GM23338 (cell line): Measurements from ENCODE around the gene PTK6.
"Not testable (repeated sequence)": the region's sequence is repeated elsewhere in the genome, so short reads cannot be mapped to it uniquely, and the experiment has no call there.

Experiments used
- CREB1 ChIP-seq: fragments of 250-450 bp; sonication (Bioruptor Pico); IDR thresholded peaks from 2 replicates; pipeline ENCODE4 v1.5.0; 2020; ENCODE audit warnings: low read depth, mild to moderate bottlenecking, moderate library complexity
- CTCF ChIP-seq, 2 experiments: fragments of 200-600 bp in 1 of 2; sonication (generic) in 1 of 2; conservative IDR thresholded peaks; 2 replicates each; pipeline versions ENCODE4 v1.5.1 to v1.6.1; 2016 to 2017; ENCODE audit warnings: antibody characterized with exemption in 2 of 2, low read depth in 2 of 2, mild to moderate bottlenecking in 2 of 2, moderate library complexity in 1 of 2
- EZH2 ChIP-seq: fragments of 200-600 bp; sonication (generic); IDR thresholded peaks from one replicate; pipeline ENCODE4 v1.8.0; 2017; ENCODE audit warnings: antibody characterized with exemption, mild to moderate bottlenecking, low read depth; ENCODE audit not compliant: unreplicated experiment
- EZH2phosphoT487 ChIP-seq: fragments of 200-600 bp; sonication (generic); IDR thresholded peaks from one replicate; pipeline ENCODE4 v1.8.1; 2018; ENCODE audit warnings: antibody characterized with exemption; ENCODE audit not compliant: unreplicated experiment
- NANOG ChIP-seq: IDR thresholded peaks from 2 replicates; pipeline ENCODE4 v1.6.1; 2016; ENCODE audit warnings: antibody characterized with exemption, borderline replicate concordance
- POLR2AphosphoS5 ChIP-seq: IDR thresholded peaks from 2 replicates; pipeline ENCODE4 v1.6.1; 2016; ENCODE audit warnings: antibody characterized with exemption, low read depth
- STAT1 ChIP-seq: IDR thresholded peaks from one replicate; pipeline ENCODE4 v1.6.1; 2016; ENCODE audit warnings: antibody characterized with exemption; ENCODE audit not compliant: unreplicated experiment
- ZNF114 ChIP-seq: fragments of 250-450 bp; sonication (Bioruptor Pico); IDR thresholded peaks from 2 replicates; pipeline ENCODE4 v1.5.0; 2020; ENCODE audit warnings: mild to moderate bottlenecking, moderate library complexity
- ZNF331 ChIP-seq: fragments of 250-450 bp; sonication (Bioruptor Pico); IDR thresholded peaks from 2 replicates; pipeline ENCODE4 v1.5.0; 2020; ENCODE audit warnings: low read depth, mild to moderate bottlenecking, moderate library complexity
- TF ChIP-seq, protein P1 (sequence below): IDR thresholded peaks from one replicate; pipeline ENCODE4 v1.6.1; 2018; ENCODE audit warnings: antibody characterized with exemption; ENCODE audit not compliant: unreplicated experiment
- TF ChIP-seq, protein P2 (sequence below): IDR thresholded peaks from 2 replicates; pipeline ENCODE4 v1.6.1; 2016; ENCODE audit warnings: antibody characterized with exemption

DNA sequence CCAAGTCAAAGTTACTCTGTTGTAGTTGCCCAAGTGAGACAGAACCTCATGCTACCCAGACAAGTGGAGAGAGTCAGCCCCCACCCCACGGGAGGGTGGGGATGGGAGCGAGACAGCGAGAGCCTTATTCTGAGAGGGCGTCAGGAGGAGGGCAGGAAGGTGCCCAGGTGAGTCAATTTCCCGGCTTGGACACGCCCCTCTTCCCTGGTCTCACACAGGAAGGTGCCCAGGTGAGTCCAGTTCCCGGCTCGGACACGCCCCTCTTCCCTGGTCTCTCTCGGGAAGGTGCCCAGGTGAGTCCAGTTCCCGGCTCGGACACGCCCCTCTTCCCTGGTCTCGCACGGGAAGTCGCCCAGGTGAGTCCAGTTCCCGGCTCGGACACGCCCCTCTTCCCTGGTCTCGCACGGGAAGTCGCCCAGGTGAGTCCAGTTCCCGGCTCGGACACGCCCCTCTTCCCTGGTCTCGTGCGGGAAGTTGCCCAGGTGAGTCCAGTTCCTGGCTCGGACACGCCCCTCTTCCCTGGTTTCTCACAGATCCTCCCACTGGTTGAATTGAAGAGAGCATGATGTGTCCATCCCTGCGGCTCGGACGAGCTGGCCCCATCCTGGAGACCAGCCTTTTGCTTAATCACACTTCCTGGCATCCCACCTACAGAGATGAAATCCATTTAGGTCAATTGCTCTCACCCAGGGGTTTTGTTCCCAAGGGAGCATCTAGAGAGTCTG, 57.3 kb downstream of the PTK6 start:
- TF ChIP-seq CTCF (conservative IDR thresholded peaks at IDR 0.05; ENCODE audit: low read depth in 2 of 2); NANOG; EZH2; ZNF331 (CRISPR knock-in tag); POLR2AphosphoS5; CREB1 (CRISPR knock-in tag); EZH2phosphoT487; ZNF114; STAT1: not testable (repeated sequence)
- TF ChIP-seq, protein P1, sequence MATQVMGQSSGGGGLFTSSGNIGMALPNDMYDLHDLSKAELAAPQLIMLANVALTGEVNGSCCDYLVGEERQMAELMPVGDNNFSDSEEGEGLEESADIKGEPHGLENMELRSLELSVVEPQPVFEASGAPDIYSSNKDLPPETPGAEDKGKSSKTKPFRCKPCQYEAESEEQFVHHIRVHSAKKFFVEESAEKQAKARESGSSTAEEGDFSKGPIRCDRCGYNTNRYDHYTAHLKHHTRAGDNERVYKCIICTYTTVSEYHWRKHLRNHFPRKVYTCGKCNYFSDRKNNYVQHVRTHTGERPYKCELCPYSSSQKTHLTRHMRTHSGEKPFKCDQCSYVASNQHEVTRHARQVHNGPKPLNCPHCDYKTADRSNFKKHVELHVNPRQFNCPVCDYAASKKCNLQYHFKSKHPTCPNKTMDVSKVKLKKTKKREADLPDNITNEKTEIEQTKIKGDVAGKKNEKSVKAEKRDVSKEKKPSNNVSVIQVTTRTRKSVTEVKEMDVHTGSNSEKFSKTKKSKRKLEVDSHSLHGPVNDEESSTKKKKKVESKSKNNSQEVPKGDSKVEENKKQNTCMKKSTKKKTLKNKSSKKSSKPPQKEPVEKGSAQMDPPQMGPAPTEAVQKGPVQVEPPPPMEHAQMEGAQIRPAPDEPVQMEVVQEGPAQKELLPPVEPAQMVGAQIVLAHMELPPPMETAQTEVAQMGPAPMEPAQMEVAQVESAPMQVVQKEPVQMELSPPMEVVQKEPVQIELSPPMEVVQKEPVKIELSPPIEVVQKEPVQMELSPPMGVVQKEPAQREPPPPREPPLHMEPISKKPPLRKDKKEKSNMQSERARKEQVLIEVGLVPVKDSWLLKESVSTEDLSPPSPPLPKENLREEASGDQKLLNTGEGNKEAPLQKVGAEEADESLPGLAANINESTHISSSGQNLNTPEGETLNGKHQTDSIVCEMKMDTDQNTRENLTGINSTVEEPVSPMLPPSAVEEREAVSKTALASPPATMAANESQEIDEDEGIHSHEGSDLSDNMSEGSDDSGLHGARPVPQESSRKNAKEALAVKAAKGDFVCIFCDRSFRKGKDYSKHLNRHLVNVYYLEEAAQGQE = not testable (repeated sequence)
- TF ChIP-seq, protein P2, sequence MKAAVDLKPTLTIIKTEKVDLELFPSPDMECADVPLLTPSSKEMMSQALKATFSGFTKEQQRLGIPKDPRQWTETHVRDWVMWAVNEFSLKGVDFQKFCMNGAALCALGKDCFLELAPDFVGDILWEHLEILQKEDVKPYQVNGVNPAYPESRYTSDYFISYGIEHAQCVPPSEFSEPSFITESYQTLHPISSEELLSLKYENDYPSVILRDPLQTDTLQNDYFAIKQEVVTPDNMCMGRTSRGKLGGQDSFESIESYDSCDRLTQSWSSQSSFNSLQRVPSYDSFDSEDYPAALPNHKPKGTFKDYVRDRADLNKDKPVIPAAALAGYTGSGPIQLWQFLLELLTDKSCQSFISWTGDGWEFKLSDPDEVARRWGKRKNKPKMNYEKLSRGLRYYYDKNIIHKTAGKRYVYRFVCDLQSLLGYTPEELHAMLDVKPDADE = not testable (repeated sequence)
